ENCODE measurements around the gene WDR49.
A peak's percentile ranks its signal among the peaks of the same experiment; 100 is the strongest.

The WDR49 gene

GRCh38 chr3:167611718-167612117 lies 42.0 kb downstream of the WDR49 start:
- no peak for DNase-seq

- no peak for DNase-seq
These were observed 44.6 kb downstream of the WDR49 start for GRCh38 chr3:167609156-167609555.

GRCh38 chr3:167606836-167607235 lies 46.9 kb downstream of the WDR49 start:
- DNase-seq, result no peak

GRCh38 chr3:167605871-167606270 lies 47.9 kb downstream of the WDR49 start:
- DNase-seq, result no peak

- no peak for DNase-seq
These were observed 51.7 kb downstream of the WDR49 start for GRCh38 chr3:167602041-167602440.

- DNase-seq, result no peak
These were observed 66.1 kb downstream of the WDR49 start for GRCh38 chr3:167587651-167588050.

- no peak for DNase-seq
These were observed 78.6 kb downstream of the WDR49 start for GRCh38 chr3:167575000-167575600.

- no peak for DNase-seq
These were observed 80.8 kb downstream of the WDR49 start for GRCh38 chr3:167572991-167573390.

- no peak for DNase-seq
These were observed 85.1 kb downstream of the WDR49 start for GRCh38 chr3:167568634-167569033.

- DNase-seq, result no peak
These were observed 88.3 kb downstream of the WDR49 start for GRCh38 chr3:167565489-167565888.

- DNase-seq, result no peak
These were observed 89.1 kb downstream of the WDR49 start for GRCh38 chr3:167564612-167565011.

- DNase-seq, result no peak
These were observed 93.8 kb downstream of the WDR49 start for GRCh38 chr3:167559924-167560323.

- no peak for DNase-seq
These were observed 98.8 kb downstream of the WDR49 start for GRCh38 chr3:167554898-167555297.

GRCh38 chr3:167538081-167538480 lies 115.7 kb downstream of the WDR49 start:
- no peak for DNase-seq

- no peak for DNase-seq
These were observed 132.8 kb downstream of the WDR49 start for GRCh38 chr3:167521006-167521355.

- no peak for DNase-seq
These were observed 133.3 kb downstream of the WDR49 start for GRCh38 chr3:167520266-167521005.

GRCh38 chr3:167507954-167508353 lies 145.8 kb downstream of the WDR49 start:
- DNase-seq, result no peak

GRCh38 chr3:167502401-167502800 lies 151.3 kb downstream of the WDR49 start:
- no peak for DNase-seq

- no peak for DNase-seq
These were observed 151.8 kb downstream of the WDR49 start for GRCh38 chr3:167501941-167502340.

- no peak for DNase-seq
These were observed 155.8 kb downstream of the WDR49 start for GRCh38 chr3:167497903-167498302.

GRCh38 chr3:167493244-167493643 lies 160.5 kb downstream of the WDR49 start:
- peak; percentile 18 for DNase-seq

GRCh38 chr3:167491621-167492020 lies 162.1 kb downstream of the WDR49 start:
- DNase-seq, result no peak

- DNase-seq, result no peak
These were observed 164.2 kb downstream of the WDR49 start for GRCh38 chr3:167489571-167489970.

- DNase-seq, result no peak
These were observed 166.2 kb downstream of the WDR49 start for GRCh38 chr3:167487556-167487955.

GRCh38 chr3:167484551-167484950 lies 169.2 kb downstream of the WDR49 start:
- no peak for DNase-seq
